ENCODE measurements around the gene ZNF213.

The ZNF213 gene

DNA sequence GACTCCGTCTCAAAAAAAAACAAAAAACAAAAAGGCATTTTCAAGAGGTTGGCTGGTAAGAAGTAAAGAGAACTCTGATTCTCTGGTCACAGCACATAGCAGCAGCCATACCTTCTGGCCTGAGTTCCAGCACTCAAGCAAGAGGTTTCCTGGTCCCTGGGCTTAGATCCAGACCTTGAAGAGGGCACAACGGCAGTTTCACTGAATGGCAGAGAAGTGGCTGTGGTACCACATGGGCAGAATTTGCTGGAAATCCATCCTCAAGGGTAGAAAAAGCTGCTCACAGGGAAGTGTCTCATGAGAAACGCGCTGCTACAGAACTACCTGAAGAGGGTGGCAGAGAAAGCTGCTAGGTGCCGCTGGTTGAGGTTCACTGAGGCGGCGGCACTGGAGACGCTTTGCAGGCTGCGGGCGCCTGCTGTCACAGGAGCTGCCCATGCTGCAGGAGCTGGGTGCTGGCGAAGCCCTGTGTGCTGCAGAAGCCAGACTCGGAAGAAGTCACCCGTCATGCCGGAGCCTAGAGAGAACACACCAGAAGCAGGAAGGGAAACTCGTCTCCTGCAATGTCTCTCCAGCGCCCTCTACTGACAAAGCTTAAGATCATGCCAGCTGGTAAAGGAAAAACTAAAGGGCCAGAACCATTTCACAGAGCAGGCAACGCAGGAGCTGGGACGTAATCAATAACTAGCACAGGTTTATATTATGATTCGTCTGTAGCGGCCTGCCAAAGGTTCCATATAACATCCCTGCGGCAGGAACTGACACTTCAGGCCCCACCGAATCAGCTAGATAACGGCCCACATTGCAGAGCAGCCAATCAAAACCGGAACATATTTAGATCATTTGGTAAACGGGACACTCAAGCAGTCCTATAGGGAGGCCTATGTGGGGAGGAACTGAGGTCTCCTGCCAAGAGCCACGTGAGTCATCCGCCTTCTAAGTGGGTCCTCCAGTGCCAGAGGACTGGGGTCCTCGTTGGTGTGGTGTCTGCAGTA lies 5.4 kb upstream of the ZNF213 start:
- DNase-seq: peak; percentile 83

- peak; percentile 38 for DNase-seq
Measured at GRCh38 chr16:3131755-3132377, 3.0 kb upstream of the ZNF213 start.

DNA sequence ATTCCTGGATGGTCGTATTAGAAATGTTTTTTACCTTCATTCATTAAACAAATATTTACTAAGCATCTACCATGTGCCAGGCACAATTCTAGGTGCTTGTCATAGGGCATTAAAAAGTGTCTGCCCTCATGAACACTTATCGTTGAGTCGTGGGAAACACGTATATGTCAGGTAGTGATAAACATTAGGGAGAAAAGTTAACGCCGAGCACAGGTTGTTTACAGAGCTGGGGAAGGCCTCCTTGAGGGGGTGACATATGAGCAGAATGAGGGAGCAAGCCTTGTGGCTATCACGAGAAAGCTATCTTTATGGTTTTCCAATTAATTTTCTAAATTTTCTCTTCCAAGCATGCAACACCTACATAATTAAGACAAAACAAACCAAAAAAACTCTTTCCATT lies 985 bp upstream of the ZNF213 start:
- no peak for DNase-seq

GRCh38 chr16:3135126-3135715 lies 392 bp downstream of the ZNF213 start:
- no peak for DNase-seq

DNA sequence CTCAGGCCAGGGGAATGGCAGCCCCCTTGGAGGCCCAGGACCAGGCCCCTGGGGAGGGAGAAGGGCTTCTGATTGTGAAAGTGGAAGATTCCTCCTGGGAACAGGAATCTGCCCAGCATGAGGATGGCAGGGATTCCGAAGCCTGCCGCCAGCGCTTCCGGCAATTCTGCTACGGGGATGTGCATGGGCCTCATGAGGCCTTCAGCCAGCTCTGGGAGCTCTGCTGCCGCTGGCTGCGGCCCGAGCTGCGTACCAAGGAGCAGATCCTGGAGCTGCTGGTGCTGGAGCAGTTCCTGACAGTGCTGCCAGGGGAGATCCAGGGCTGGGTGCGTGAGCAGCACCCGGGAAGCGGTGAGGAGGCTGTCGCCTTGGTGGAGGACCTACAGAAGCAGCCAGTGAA lies 2.4 kb downstream of the ZNF213 start:
- no peak for DNase-seq

DNA sequence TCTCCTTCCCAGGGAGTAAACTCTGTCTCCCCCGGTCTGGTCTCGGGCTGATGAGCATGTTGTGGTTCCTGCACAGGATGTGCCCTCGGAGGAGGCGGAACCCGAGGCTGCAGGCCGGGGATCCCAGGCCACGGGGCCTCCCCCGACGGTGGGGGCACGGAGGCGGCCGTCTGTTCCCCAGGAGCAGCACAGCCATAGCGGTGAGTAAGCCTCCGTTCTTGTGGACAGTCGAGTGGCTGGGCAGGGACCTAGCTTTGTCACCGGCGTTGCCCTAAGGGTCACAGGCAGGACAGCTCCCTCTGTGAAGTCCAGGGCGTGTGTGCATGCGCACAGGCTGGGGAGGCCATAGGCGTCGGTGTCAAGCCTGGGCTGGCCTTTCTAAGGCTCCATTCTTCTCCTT lies 3.5 kb downstream of the ZNF213 start:
- no peak for DNase-seq

DNA sequence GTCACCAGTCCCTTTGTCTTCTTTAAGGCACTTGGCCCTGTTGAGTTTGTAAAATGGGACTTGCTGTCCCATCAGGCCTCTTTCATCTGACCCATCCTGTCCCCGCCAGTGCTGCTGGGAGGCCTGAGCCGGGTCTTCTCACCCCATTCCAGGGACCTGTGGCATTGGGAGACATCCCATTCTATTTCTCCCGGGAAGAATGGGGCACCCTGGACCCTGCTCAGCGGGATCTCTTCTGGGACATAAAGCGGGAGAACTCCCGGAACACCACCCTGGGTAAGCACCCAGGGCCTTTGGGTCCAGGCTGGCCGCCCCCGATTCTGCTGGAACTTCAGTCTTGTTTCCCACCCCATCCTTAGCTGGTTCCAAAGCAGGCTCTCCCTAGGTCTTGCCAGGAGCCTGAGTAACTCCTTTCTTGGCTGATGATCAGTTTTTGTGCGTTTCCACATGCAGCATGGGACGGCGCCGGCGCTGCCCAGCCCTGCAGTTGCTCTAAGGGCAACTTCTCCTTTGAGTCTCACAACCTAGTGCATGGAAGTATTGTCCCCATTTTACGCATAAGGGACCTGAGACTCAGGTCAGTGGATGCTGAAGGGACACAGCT lies 4.1 kb downstream of the ZNF213 start:
- DNase-seq: no peak

DNA sequence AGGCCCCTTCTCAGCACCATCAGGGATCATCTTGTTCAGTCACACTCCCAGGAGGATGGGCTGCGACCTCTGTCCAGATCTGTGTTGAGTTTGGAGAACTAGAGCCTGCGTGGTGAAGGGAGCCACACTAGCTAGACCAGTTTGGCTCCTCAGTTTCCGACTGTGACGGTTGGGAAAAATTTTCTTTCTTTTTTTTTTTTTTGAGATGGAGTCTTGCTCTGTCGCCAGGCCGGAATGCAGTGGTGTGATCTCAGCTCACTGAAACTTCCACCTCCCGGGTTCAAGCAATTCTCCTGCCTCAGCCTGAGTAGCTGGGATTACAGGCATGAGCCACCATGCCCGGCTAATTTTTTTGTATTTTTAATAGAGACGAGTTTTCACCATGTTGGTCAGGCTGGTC lies 4.7 kb downstream of the ZNF213 start:
- peak; percentile 53 for DNase-seq

DNA sequence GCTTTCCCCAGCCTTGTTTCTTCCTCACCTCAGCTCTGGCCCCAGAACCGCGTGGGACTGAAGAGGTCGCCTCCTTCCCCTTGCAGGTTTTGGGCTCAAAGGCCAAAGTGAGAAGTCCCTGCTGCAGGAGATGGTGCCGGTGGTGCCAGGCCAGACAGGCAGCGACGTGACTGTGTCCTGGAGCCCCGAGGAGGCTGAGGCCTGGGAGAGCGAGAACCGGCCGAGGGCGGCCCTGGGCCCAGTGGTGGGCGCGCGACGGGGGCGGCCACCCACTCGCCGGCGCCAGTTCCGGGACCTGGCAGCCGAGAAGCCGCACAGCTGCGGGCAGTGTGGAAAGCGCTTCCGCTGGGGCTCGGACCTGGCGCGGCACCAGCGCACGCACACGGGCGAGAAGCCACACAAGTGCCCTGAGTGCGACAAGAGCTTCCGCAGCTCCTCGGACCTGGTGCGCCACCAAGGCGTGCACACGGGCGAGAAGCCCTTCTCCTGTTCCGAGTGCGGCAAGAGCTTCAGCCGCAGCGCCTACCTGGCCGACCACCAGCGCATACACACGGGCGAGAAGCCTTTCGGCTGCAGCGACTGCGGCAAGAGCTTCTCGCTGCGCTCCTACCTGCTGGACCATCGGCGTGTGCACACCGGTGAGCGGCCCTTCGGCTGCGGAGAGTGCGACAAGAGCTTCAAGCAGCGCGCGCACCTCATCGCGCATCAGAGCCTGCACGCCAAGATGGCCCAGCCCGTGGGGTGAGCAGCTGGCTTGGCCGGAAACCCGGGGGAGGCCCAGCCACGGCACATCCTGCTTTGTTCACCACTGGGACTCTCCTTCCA lies 6.0 kb downstream of the ZNF213 start:
- DNase-seq: no peak

DNA sequence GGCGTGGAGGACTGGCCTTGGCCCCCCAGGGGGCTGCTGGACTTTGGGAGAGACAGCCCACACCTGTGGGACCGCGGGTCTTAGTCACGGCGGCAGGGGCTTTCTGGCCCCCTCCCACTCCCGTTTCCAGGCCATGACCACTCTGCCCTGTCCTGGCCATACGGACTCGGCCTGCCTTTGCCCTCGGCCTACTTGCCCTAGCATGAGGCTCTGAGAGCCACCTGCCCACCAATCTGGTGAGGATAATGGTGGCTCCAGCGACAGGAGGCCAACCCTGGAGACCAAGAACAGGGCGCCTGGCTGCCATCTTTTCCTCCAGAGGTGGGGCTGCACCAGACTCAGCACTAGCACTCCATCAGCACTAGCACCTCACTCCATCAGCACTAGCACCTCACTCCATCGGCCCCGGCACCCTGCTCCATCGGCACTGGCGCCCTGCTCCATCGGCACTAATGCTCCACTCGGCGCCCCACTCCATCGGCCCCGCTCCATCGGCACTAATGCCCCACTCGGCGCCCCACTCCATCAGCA lies 7.0 kb downstream of the ZNF213 start:
- DNase-seq: no peak

GRCh38 chr16:3142327-3142726 lies 7.5 kb downstream of the ZNF213 start:
- no peak for DNase-seq

DNA sequence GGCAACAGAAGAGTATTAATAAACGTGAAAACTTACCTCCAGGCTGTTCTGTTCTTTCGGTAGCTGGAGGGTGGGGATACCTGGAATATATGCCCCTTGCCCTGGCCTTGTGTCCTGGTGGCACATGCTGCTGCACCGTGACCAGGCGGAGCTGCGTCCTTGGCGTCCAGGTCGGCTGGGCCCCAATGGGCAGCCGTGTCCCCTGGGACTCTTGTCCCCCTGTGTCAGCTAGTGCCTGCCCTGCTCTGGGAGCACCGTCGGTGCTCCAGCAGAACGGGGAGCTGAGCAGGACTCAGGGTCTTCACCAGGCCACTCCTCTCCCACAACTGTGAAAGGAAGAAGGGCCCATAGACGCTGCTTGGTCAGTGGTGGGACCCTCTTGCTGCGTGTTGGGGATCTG lies 7.9 kb downstream of the ZNF213 start:
- no peak for DNase-seq

DNA sequence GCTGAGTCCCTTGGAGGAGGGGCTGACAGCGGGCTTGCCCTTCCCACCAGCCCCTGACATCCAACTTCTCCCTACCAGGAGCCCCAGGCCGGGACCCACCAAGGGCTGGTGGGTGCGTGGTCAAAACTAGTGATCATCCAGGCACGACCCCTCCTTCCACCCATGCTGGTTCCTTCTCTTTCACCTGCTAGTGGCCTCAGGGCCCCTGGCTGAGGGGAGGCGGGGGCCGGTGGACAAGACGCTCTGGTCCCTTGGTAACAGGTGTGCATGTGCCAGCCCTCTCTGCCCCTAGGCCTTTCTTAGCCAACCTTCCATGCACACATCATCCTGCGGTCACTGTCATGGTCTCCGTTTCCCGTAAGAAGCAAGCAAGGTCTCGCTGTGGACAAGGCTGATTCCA lies 8.4 kb downstream of the ZNF213 start:
- DNase-seq: no peak

GRCh38 chr16:3143598-3144320 lies 8.9 kb downstream of the ZNF213 start:
- no peak for DNase-seq

DNA sequence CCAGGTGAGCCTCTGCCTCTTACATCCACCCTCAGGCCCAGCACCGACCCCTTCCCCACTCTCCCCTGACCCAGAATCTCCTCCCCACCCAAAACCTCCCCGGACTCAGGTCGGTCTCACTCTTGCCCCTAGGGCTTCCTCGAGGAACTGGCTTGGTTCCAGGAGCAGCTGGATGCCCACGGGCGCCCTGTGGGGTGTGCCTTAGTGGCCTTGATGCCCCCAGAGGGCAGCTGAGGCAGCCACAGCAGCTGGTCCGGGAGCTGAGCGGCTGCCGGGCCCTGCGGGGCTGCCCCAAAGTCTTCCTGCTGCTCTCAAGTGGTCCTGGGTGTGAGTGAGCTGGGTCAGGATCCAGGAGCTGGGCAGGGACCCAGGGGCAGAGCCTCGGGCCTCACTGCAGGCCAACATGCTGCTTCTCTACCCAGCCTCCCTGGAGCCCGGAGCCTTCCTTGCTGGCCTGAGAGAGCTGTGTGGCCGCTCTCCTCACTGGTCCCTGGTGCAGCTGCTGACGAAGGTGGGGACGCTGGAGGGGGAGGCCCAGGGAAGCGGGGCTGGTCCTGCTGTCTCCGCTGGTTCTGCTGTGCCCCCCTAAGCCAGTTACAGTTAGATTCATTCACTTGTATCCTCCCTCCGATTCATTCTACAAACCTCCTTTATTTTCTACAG lies 9.6 kb downstream of the ZNF213 start:
- DNase-seq: no peak

DNA sequence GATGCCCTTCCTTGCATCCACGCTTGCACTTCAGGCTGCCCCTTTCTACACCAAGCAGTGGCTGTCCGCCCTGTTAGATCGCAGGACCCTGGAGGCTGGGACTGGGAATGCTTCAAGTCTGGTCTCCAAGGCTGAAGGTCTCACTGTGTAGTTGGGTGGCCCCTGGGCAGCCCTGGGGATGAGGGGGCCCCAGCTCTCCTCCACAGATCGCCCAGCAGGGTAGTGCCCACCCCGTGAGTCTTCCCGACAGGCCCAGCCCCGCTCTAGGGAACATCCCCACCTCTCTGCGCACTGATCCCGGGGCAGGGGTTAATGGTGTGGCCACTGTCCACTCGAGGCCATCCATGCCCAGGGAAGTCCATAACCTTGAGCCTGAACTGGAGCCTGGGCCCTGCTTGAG lies 10.3 kb downstream of the ZNF213 start:
- no peak for DNase-seq

- DNase-seq: no peak
Measured at GRCh38 chr16:3145660-3146059, 10.8 kb downstream of the ZNF213 start.

GRCh38 chr16:3147046-3147756 lies 12.4 kb downstream of the ZNF213 start:
- no peak for DNase-seq

- DNase-seq: no peak
Measured at GRCh38 chr16:3147757-3148104, 12.9 kb downstream of the ZNF213 start.
